Brain pericyte (primary cell): ENCODE results near the gene CAMK2D.

Experiments used
- DNase-seq: peaks from one replicate; pipeline ENCODE4 v3.0.0-alpha.2; 2012; ENCODE audit warnings: low read depth, low spot score

The CAMK2D gene

GRCh38 chr4:113445286-113445685 lies 316.3 kb downstream of the CAMK2D start:
- peak; percentile 72 for DNase-seq

DNA sequence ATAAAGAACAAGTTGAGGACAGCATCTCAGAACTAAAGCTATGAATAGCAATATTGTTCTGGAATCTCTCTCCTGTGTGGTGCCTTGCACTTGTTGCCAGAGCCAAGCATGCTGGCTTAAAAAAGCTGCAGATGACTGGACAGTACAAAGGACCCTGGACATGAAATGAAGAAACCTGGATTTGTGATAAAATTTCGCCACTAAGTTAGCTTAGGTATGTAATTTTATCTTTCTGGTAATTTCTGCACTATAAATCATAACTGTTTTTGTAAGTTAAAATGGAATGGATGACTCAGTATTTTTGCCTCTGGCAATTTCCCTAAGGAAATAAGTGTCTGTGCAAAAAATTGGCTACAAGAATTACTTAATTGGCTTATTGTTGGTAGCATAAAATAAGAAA lies 317.2 kb downstream of the CAMK2D start:
- DNase-seq = no peak

GRCh38 chr4:113442826-113443225 lies 318.7 kb downstream of the CAMK2D start:
- DNase-seq = no peak

DNA sequence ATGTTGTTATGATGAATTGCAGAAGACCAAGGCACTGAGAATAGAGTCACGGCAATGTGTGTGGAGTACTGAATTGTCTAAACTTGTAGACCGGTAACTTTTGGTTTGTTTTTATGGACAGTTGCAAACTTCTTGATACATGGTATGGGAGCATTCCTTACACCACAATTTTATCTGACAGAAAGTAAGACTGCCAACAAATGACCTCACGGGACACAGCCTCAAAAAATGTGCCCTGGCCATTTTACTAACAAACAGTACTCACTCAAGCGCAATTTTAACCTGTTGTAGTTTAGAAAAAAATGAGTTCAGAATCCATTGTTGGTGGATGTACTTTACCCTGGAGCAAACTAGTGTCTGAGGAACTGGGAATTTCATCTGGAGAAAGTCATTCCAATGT lies 321.2 kb downstream of the CAMK2D start:
- DNase-seq = no peak

- no peak for DNase-seq
Observed at GRCh38 chr4:113438596-113438995, 322.9 kb downstream of the CAMK2D start.

DNA sequence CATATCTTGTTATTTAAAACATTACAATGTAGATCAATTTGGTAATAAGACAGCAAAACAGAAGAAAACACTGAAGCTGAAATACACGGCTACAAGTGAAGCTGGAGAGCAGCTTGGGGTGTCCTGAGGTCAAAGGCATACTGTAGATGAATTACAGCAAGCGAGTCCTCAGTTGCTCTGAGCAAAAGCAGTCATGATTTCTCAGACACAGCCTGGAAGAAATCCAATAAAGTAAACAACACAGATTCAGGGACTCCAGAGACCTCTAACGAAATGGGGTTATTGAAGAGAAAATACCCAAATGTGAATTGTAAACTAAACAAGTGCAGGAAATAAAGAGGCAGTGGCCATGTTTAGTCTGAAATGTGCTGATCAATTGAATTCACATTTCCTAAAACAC lies 324.4 kb downstream of the CAMK2D start:
- DNase-seq = no peak

DNA sequence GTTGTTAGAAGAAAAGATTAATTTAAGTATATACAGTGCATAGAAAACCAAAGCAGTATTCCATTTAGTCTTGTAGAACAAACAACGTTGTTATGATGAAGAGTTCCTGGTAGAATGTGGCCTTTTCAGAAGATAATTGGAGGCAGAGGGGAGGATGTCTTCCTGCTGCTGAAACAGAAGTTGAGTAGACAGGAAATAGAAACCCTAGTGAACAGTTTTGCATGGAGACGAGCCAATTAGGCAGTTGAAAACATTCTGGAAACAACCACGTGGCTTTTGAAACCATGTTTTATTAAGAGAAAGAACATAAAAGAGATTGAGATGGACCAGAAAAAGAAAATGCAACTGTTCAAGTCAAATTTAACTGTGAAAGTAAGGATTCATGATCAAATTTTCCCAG lies 325.2 kb downstream of the CAMK2D start:
- no peak for DNase-seq

- DNase-seq = no peak
Observed at GRCh38 chr4:113435893-113436292, 325.6 kb downstream of the CAMK2D start.

- no peak for DNase-seq
Observed at GRCh38 chr4:113434247-113434587, 327.3 kb downstream of the CAMK2D start.

GRCh38 chr4:113433536-113434246 lies 327.8 kb downstream of the CAMK2D start:
- DNase-seq = no peak

GRCh38 chr4:113433116-113433515 lies 328.4 kb downstream of the CAMK2D start:
- DNase-seq = no peak

GRCh38 chr4:113423631-113424030 lies 337.9 kb downstream of the CAMK2D start:
- DNase-seq = no peak

GRCh38 chr4:113420938-113421337 lies 340.6 kb downstream of the CAMK2D start:
- DNase-seq = no peak

DNA sequence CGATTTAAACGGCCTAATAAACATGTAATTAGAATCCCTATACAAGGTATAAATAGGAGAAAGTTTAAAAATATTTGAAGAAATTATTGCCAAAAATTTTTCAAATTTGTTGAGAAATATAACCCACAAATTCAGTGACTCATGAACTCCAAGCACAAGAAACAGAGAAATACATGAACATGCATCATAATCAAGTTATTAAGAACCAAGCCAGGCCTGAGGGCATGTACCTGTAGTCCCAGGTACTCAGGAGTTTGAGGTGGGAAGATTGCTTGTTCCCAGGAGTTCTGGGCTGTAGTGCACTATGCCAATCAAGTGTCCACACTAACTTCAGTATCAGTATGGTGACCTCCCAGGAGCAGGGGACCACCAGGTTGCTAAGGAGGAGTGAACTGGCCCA lies 341.9 kb downstream of the CAMK2D start:
- no peak for DNase-seq

GRCh38 chr4:113411496-113411938 lies 350.0 kb downstream of the CAMK2D start:
- DNase-seq = no peak

- DNase-seq = no peak
Observed at GRCh38 chr4:113410686-113411085, 350.9 kb downstream of the CAMK2D start.

- no peak for DNase-seq
Observed at GRCh38 chr4:113409181-113409580, 352.4 kb downstream of the CAMK2D start.

GRCh38 chr4:113407409-113407808 lies 354.1 kb downstream of the CAMK2D start:
- DNase-seq = no peak

GRCh38 chr4:113406723-113407016 lies 354.9 kb downstream of the CAMK2D start:
- no peak for DNase-seq

GRCh38 chr4:113405874-113406722 lies 355.4 kb downstream of the CAMK2D start:
- DNase-seq = no peak

DNA sequence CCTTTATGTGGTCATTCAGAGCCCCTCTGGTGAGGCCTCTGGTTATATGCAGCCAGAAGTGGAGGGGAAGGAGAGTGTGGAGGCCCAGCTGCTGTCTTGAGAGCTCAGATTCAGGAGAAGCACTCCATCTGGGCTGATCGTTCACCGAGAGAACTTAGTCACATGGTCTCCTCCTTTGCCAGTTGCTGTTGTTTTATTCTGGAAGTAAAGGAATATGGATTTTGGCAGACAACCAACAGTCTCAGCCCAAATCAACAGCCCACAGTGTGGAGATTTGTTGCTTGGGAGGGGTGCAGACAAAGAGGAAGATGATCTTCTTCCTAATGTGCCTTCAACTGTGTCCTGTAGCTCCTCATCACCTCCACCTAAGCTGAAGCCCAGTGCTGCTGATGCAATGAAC lies 356.7 kb downstream of the CAMK2D start:
- no peak for DNase-seq

GRCh38 chr4:113404167-113404571 lies 357.4 kb downstream of the CAMK2D start:
- DNase-seq = no peak
